GM23248 (cell line): ENCODE measurements around the gene ST6GALNAC6. TPM values are rescaled to one million over a fixed set of nuclear protein-coding genes. Genes with fewer than 3 reads are reported as not detected.

Source experiments
- DNase-seq: peaks from one replicate; pipeline ENCODE4 v3.0.0-alpha.2; 2015
- H2AFZ ChIP-seq: fragments of 200-600 bp; sonication (generic); 2 replicates; pipeline ENCODE4 v1.6.1; 2016; ENCODE audit warnings: antibody characterized with exemption
- H3F3A ChIP-seq: fragments of 200-600 bp; sonication (generic); 2 replicates; pipeline ENCODE4 v1.6.1; 2016; ENCODE audit warnings: mild to moderate bottlenecking, antibody characterized with exemption, mixed run types; ENCODE audit not compliant: insufficient read depth
- H3K27ac ChIP-seq: fragments of 200-600 bp; sonication (generic); 2 replicates; pipeline ENCODE4 v1.5.1; 2016; ENCODE audit warnings: mild to moderate bottlenecking
- H3K27me3 ChIP-seq: fragments of 200-600 bp; sonication (generic); replicated peaks from 2 replicates; pipeline ENCODE4 v1.6.1; 2016; ENCODE audit warnings: mild to moderate bottlenecking; ENCODE audit not compliant: insufficient read depth
- H3K36me3 ChIP-seq: fragments of 200-600 bp; sonication (generic); 2 replicates; pipeline ENCODE4 v1.6.1; 2016; ENCODE audit warnings: low read depth, mild to moderate bottlenecking
- H3K4me1 ChIP-seq: fragments of 200-600 bp; sonication (generic); 2 replicates; pipeline ENCODE4 v1.6.1; 2016; ENCODE audit warnings: mild to moderate bottlenecking; ENCODE audit not compliant: insufficient read depth
- H3K4me2 ChIP-seq: fragments of 200-600 bp; sonication (generic); one replicate; pipeline ENCODE4 v1.6.1; 2016; ENCODE audit warnings: mild to moderate bottlenecking; ENCODE audit not compliant: unreplicated experiment
- H3K4me3 ChIP-seq: fragments of 200-600 bp; sonication (generic); 2 replicates; pipeline ENCODE4 v1.5.1; 2016; ENCODE audit warnings: mild to moderate bottlenecking
- H3K79me2 ChIP-seq: fragments of 200-600 bp; sonication (generic); 2 replicates; pipeline ENCODE4 v1.6.1; 2016; ENCODE audit warnings: mild to moderate bottlenecking; ENCODE audit not compliant: insufficient read depth
- H3K9ac ChIP-seq: fragments of 200-600 bp; sonication (generic); 2 replicates; pipeline ENCODE4 v1.6.1; 2016; ENCODE audit warnings: mild to moderate bottlenecking
- H3K9me2 ChIP-seq: fragments of 200-600 bp; sonication (generic); 2 replicates; pipeline ENCODE4 v1.6.1; 2016; ENCODE audit warnings: mixed run types, mild to moderate bottlenecking, moderate library complexity; ENCODE audit not compliant: insufficient read depth
- H3K9me3 ChIP-seq: fragments of 200-600 bp; sonication (generic); one replicate; pipeline ENCODE4 v1.6.1; 2017; ENCODE audit warnings: low read depth
- H4K20me1 ChIP-seq: fragments of 200-600 bp; sonication (generic); 2 replicates; pipeline ENCODE4 v1.6.0; 2016; ENCODE audit not compliant: insufficient read depth
- EZH2 ChIP-seq: fragments of 200-600 bp; sonication (generic); IDR thresholded peaks from 2 replicates; pipeline ENCODE4 v1.6.1; 2018; ENCODE audit warnings: antibody characterized with exemption, mild to moderate bottlenecking; ENCODE audit not compliant: insufficient read depth, poor library complexity, severe bottlenecking
- EZH2phosphoT487 ChIP-seq: fragments of 200-600 bp; sonication (generic); IDR thresholded peaks from 2 replicates; pipeline ENCODE4 v1.6.1; 2018; ENCODE audit warnings: antibody characterized with exemption, moderate library complexity, mild to moderate bottlenecking, low read depth; ENCODE audit not compliant: insufficient read depth
- WGBS, 2 experiments: methylation state at CpG; one replicate each; pipeline ENCODE4 v1.1.6; 2015 to 2017; ENCODE audit warnings: low lambda C conversion rate in 2 of 2, low coverage in 1 of 2; ENCODE audit errors: missing lambda C conversion rate in 2 of 2; 5-methylcytosine and 5-hydroxymethylcytosine counted together
- in situ Hi-C: fragments of 300-500 bp; cut with MboI; formaldehyde crosslinking; loops from 2 replicates; pipeline ENCODE4 v1.15.0; 2020
- polyA plus RNA-seq: library from polyadenylated mRNA; unstranded; fragments of >200 nt; fragmentation: Nextera tagmentation; extraction: Ambion mirVana; gene quantifications from 2 replicates; pipeline ENCODE4 v1.2.1, GENCODE V29; 2016
- total RNA-seq: library from RNA; depleted of rRNA; stranded (reverse); fragments of >200 nt; shearing (Covaris generic); gene quantifications from 2 replicates; pipeline ENCODE4 v1.2.3, GENCODE V29; 2014

Gene ST6GALNAC6
- total and polyA plus RNA-seq, 2 experiments from 2014 or later = 81.1 to 88.0 TPM

- Histone ChIP-seq H3F3A (no peaks in the 10 kb centered on the region), H3K79me2 (no peaks in the 10 kb centered on the region), H3K9me2 (no peaks in the 10 kb centered on the region), H3K4me2 (no peak overlapping the region), H4K20me1 (no peaks in the 10 kb centered on the region), H3K27me3 (no peaks in the 10 kb centered on the region), H3K9ac (no peak overlapping the region), H3K9me3 (no peaks in the 10 kb centered on the region), H3K4me1 (peaks cover 8% of the 10 kb centered on the region), H3K36me3 (no peaks in the 10 kb centered on the region), H2AFZ (no peak overlapping the region), H3K4me3 (no peak overlapping the region), H3K27ac (no peak overlapping the region)
- DNase-seq = peak; percentile 90
- TF ChIP-seq EZH2phosphoT487 = no peak
- TF ChIP-seq EZH2 = no peak
- in situ Hi-C loops = no loop called here
- 54 to 66% methylated on average over 14 to 17 of the region's 18 CpGs for WGBS, 2 experiments
Observed at GRCh38 chr9:127869310-127870152, 29.9 kb downstream of the ST6GALNAC6 start.

- Histone ChIP-seq H3K27me3 (no peaks in the 10 kb centered on the region), H3K9me2 (no peaks in the 10 kb centered on the region), H3F3A (no peaks in the 10 kb centered on the region), H3K4me2 (no peak overlapping the region), H3K9ac (no peak overlapping the region), H2AFZ (no peak overlapping the region), H3K27ac (no peak overlapping the region), H3K36me3 (no peaks in the 10 kb centered on the region), H3K4me3 (no peak overlapping the region), H3K9me3 (no peaks in the 10 kb centered on the region), H4K20me1 (no peaks in the 10 kb centered on the region), H3K79me2 (no peaks in the 10 kb centered on the region), H3K4me1 (no peaks in the 10 kb centered on the region)
- in situ Hi-C loops = no loop called here
- no peak for DNase-seq
- WGBS, 2 experiments = 91 to 94% methylated on average over 14 to 18 of the region's 18 CpGs
- no peak for TF ChIP-seq EZH2phosphoT487
- TF ChIP-seq EZH2 = no peak
Observed at GRCh38 chr9:127868278-127868902, 31.0 kb downstream of the ST6GALNAC6 start.

DNA sequence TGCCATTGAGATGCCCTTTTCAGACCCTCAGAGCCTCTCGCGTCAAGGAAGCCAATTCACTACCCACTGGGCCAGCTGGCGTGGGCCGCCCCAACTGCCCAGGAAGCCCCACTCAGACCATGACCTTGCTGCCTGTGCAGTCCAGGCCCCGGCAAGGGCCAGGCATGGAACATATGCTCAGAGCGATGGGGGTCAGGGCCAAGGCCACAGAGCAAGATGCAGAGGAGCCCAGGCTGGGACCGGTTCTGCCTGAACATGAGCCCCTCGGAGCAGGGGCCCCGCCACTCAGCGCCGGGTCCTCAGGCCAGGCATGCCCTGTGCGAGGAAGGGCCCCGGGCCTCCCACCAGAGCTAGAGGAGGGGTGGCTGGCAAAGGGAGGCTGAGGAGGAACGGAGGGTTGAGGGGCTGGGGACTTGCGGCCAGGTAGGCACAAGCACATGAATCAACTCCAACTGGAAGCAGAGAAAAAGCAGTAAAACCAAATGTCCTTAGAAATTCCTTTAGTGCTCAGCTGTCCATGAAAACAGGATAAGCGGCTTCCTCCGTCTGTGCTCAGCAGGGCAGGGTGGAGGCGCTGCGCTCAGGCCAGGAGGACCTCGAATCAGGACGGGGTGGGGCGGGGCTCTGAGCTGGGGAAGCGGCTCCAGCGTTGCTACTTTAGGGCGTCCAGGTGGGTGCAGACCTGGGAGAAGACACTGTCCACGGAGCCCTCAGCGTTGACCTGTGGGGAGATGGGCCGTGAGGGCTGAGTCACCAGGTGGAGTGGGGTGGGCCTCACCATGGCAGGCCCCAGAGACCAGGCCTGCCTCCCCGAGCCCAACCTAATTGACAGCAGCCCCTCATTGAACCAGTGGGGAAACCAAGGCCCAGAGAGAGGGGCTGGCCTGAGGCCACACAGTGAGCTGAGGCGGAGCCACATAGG lies 31.8 kb downstream of the ST6GALNAC6 start:
- H3K4me1 ChIP-seq = no peaks in the 10 kb centered on the region
- no peak for TF ChIP-seq EZH2
- TF ChIP-seq EZH2phosphoT487 = no peak
- H3K4me3 ChIP-seq = no peak overlapping the region
- H3K79me2 ChIP-seq = no peaks in the 10 kb centered on the region
- WGBS, 2 experiments = 89 to 91% methylated on average over 21 to 30 of the region's 30 CpGs
- no peak overlapping the region for H3K27ac ChIP-seq
- in situ Hi-C loops = no loop called here
- H3F3A ChIP-seq = no peaks in the 10 kb centered on the region
- no peaks in the 10 kb centered on the region for H3K9me3 ChIP-seq
- no peaks in the 10 kb centered on the region for H3K9me2 ChIP-seq
- no peak for DNase-seq
- H3K36me3 ChIP-seq = no peaks in the 10 kb centered on the region
- H3K4me2 ChIP-seq = no peak overlapping the region
- H3K9ac ChIP-seq = no peak overlapping the region
- H3K27me3 ChIP-seq = no peaks in the 10 kb centered on the region
- H2AFZ ChIP-seq = no peak overlapping the region
- no peaks in the 10 kb centered on the region for H4K20me1 ChIP-seq

DNA sequence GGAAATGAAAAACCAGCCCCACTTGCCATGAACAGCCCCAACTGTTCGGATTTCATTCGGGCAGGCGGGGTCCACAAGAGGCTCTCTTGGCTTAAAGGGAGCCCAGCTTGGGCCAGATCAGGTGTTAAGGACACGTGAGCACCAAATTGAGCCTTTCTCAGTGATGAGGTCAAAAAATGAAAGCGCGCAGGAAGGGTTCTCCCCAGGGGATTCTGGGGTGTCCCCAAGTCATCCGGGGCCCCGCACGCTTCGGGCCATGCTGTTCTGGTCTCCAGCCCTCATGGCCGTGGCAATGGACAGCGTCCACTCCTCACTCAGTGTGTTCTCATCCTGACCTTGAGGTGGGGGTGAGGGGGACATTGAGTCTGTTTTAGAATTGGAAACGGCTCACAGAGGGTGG lies 32.9 kb downstream of the ST6GALNAC6 start:
- Histone ChIP-seq H3K9ac (no peak overlapping the region), H2AFZ (no peak overlapping the region), H3K4me3 (no peak overlapping the region), H3K79me2 (no peaks in the 10 kb centered on the region), H3K9me2 (no peaks in the 10 kb centered on the region), H3K27ac (no peak overlapping the region), H3K27me3 (no peaks in the 10 kb centered on the region), H3K4me2 (no peak overlapping the region), H3K36me3 (no peaks in the 10 kb centered on the region), H3F3A (no peaks in the 10 kb centered on the region), H3K9me3 (no peaks in the 10 kb centered on the region), H3K4me1 (no peaks in the 10 kb centered on the region), H4K20me1 (no peaks in the 10 kb centered on the region)
- whole genome bisulfite sequencing, 2 experiments = 96 to 98% methylated on average over 9 to 13 of the region's 13 CpGs
- DNase-seq = no peak
- no peak for TF ChIP-seq EZH2phosphoT487
- no peak for TF ChIP-seq EZH2
- in situ Hi-C loops = no loop called here
